Transverse colon (tissue), 4 donors: ENCODE results near the gene FUNDC2. TPM values are rescaled to one million over a fixed set of nuclear protein-coding genes. Genes with fewer than 3 reads are reported as not detected.

ENCODE experiments used
- DNase-seq: peaks from one replicate; pipeline ENCODE4 v3.0.0-alpha.2; 2019
- H3K27ac ChIP-seq, 4 donors: fragments of 200-600 bp; sonication (generic); 2 replicates each; pipeline ENCODE4 v1.5.1; 2016 to 2018; ENCODE audit warnings: inconsistent platforms in 4 of 4
- H3K27me3 ChIP-seq: fragments of 200-600 bp; sonication (generic); 2 replicates; pipeline ENCODE4 v1.5.1; 2017; ENCODE audit warnings: inconsistent platforms
- H3K36me3 ChIP-seq, 4 donors: fragments of 200-600 bp; sonication (generic); 2 replicates each; pipeline ENCODE4 v1.5.1; 2017 to 2019; ENCODE audit warnings: inconsistent platforms in 4 of 4
- H3K4me1 ChIP-seq, 4 donors: fragments of 200-600 bp; sonication (generic); 2 replicates each; pipeline ENCODE4 v1.5.1; 2017 to 2020; ENCODE audit warnings: inconsistent platforms in 4 of 4
- H3K4me3 ChIP-seq, 4 donors: fragments of 200-600 bp; sonication (generic); 1 replicate in 1 of 4; 2 replicates in 3 of 4; pipeline versions ENCODE4 v1.5.1 to v1.6.1; 2017 to 2019; ENCODE audit warnings: inconsistent platforms in 4 of 4
- H3K9me3 ChIP-seq, 2 donors: fragments of 200-600 bp; sonication (generic); 2 replicates each; pipeline ENCODE4 v1.5.1; 2017 to 2019; ENCODE audit warnings: inconsistent platforms in 2 of 2
- CTCF ChIP-seq, 5 experiments: fragments of 200-600 bp in 3 of 5; fragments of 450-650 bp in 2 of 5; sonication (generic) in 3 of 5; IDR thresholded peaks; 1 replicate in 2 of 5; 2 replicates in 3 of 5; pipeline ENCODE4 v1.5.1; 2016 to 2017; ENCODE audit warnings: antibody characterized with exemption in 5 of 5, inconsistent platforms in 3 of 5, mild to moderate bottlenecking in 2 of 5, moderate library complexity in 1 of 5
- EP300 ChIP-seq: sonication (generic); formaldehyde crosslinking; IDR thresholded peaks from one replicate; pipeline ENCODE4 v1.6.1; 2017; ENCODE audit warnings: antibody characterized with exemption, low read depth
- POLR2A ChIP-seq: fragments of 450-650 bp; IDR thresholded peaks from one replicate; pipeline ENCODE4 v1.6.1; 2016; ENCODE audit warnings: antibody characterized with exemption, mild to moderate bottlenecking, moderate library complexity
- POLR2AphosphoS5 ChIP-seq, 3 donors: sonication (generic); formaldehyde crosslinking; IDR thresholded peaks; one replicate each; pipeline ENCODE4 v1.6.1; 2016; ENCODE audit warnings: antibody characterized with exemption in 3 of 3
- WGBS, 2 donors: methylation state at CpG; one replicate each; pipeline ENCODE4 v1.1.5; 2018; ENCODE audit warnings: low coverage in 1 of 2; 5-methylcytosine and 5-hydroxymethylcytosine counted together
- in situ Hi-C, 4 donors: fragments of 200-750 bp; cut with MboI; loops; one replicate each; pipeline versions ENCODE4 v1.15.0 to v1.15.1; 2017; ENCODE audit warnings: low sequenced_read_pairs in 3 of 4, low pct_ligation_motif_present in 1 of 4, low pct_unique_long_range_greater_than_20kb in 1 of 4
- intact Hi-C: fragments of 100-400 bp; cut with DNase I; formaldehyde crosslinking; loops from one replicate; pipeline ENCODE4 v1.15.1; 2023; ENCODE audit warnings: low total_unique reads
- total RNA-seq, 4 donors: library from RNA; depleted of rRNA; stranded (reverse); fragments of >200 nt; gene quantifications; one replicate each; pipeline ENCODE4 v1.1.0, GENCODE V29; 2016

The FUNDC2 gene
- total RNA-seq, 4 donors from 2014 or later: 7.8 to 42.9 (median 32.9) TPM

DNA sequence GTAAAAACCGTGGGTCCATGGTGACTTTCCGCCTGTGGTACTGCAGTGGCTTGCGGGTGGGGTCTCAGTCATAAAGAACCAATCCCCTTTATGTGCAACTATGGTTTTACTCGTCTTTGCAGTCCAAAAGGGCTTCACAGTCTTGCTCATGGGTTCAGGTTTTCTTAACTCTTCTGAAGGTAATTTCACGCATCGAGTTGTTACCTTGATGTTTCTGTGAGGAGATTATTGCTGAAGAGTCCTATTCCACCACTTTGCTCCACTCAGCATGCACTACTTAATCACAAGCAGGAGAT is 45.6 kb upstream of the FUNDC2 start:
- Histone ChIP-seq H3K36me3 (no peaks in the 10 kb centered on the region), H3K9me3 (no peaks in the 10 kb centered on the region), H3K27me3 (no peaks in the 10 kb centered on the region), H3K4me3 (peak overlapping the region in 1 of 4 donors; percentile 41), H3K27ac (no peak overlapping the region), H3K4me1 (peaks cover 0 to 4% (median 0%) of the 10 kb centered on the region in 4 donors)
- 41% methylated on average over 6 of the region's 6 CpGs; no CpG with 5 or more reads in 1 of the 2 donors for WGBS, 2 donors
- intact Hi-C loops (no loop called here), in situ Hi-C loops (loop anchor here in 3 of 4 donors (10.0 to 25.0 kb wide), 2 partner anchors 84 to 106 kb away; no protein-coding TSS in a partner anchor)
- no peak for TF ChIP-seq POLR2AphosphoS5 (IDR thresholded peaks at IDR 0.05)
- DNase-seq: no peak

DNA sequence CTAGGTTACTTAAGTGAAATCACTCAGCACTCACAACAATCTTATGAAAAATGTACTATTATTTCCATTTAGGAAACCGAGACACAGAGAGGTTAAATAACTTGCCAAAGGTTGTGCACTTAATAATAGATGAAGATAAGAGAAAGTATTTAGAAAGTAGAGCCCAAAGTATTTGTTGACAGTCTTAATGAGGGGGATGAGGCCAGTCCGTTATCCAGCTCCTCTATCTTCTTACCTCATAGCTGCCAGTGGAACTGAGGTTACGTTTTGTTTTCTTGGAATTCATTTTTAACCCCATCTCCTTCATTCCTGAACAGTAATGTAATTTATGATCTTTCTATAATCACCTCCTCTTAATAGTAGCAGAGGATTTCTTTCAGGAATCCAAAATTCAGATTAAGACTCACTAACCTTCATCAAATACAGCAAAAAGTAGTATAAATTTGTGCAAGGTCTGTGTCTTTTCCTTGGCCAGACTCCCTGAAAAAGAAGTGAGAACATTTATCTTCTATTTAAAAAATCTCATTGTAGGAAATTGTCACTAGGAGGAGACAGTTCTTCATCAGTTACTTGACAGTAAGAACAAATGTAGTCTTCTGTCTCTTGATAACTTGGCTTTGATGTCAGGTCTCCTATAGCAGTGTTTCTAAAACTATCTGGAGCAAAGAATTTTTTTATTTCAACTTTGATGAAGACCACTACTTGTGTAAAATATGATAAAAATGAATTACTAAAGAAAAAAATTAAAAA is 39.6 kb upstream of the FUNDC2 start:
- H3K9me3 ChIP-seq: no peaks in the 10 kb centered on the region
- H3K4me3 ChIP-seq: no peak overlapping the region
- no peaks in the 10 kb centered on the region for H3K27me3 ChIP-seq
- TF ChIP-seq CTCF (IDR thresholded peaks at IDR 0.05): no peak
- no peak for TF ChIP-seq POLR2AphosphoS5 (IDR thresholded peaks at IDR 0.05)
- no peak for TF ChIP-seq POLR2A
- no peak for TF ChIP-seq EP300
- H3K4me1 ChIP-seq: no peaks in the 10 kb centered on the region
- WGBS, 2 donors: 42 to 56% methylated on average over 3 of the region's 3 CpGs
- in situ Hi-C loops: loop anchor here in 3 of 4 donors (10.0 to 25.0 kb wide), 2 partner anchors 78 to 100 kb away; no protein-coding TSS in a partner anchor
- DNase-seq: no peak
- no peak overlapping the region for H3K27ac ChIP-seq
- intact Hi-C loops: no loop called here
- no peaks in the 10 kb centered on the region for H3K36me3 ChIP-seq

DNA sequence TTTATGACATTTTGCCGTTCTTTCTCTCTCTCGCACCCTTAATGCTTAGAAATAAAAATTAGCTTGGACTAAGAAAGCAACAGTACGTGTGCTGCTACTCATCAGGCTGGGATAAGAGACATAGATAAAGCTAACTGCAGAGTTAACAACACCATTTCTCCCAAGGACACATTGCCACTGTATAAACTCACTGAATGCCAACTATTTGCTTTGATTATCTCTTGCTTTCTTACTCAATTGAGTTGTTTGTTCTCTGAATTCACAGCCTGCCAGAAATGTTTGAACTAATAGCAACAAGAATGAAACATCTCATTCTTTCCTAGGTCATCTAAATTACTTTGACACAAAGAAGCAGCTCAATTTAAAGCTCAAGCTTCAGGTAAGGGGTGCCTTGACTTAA is 38.7 kb upstream of the FUNDC2 start:
- in situ Hi-C loops: loop anchor here in 3 of 4 donors (10.0 to 25.0 kb wide), 2 partner anchors 77 to 99 kb away; no protein-coding TSS in a partner anchor
- H3K4me1 ChIP-seq: no peaks in the 10 kb centered on the region
- H3K9me3 ChIP-seq: no peaks in the 10 kb centered on the region
- 61 to 67% methylated on average over 2 to 3 of the region's 3 CpGs for WGBS, 2 donors
- intact Hi-C loops: no loop called here
- no peak for DNase-seq
- H3K36me3 ChIP-seq: no peaks in the 10 kb centered on the region
- TF ChIP-seq POLR2AphosphoS5 (IDR thresholded peaks at IDR 0.05) (no peak), POLR2A (no peak), EP300 (no peak), CTCF (IDR thresholded peaks at IDR 0.05) (no peak)
- no peak overlapping the region for H3K27ac ChIP-seq
- no peak overlapping the region for H3K4me3 ChIP-seq
- no peaks in the 10 kb centered on the region for H3K27me3 ChIP-seq

- no peak for DNase-seq
- in situ Hi-C loops: loop anchor here in 3 of 4 donors (10.0 to 25.0 kb wide), 2 partner anchors 76 to 99 kb away; no protein-coding TSS in a partner anchor
- Histone ChIP-seq H3K9me3 (no peaks in the 10 kb centered on the region), H3K27ac (no peak overlapping the region), H3K27me3 (no peaks in the 10 kb centered on the region), H3K36me3 (no peaks in the 10 kb centered on the region), H3K4me3 (no peak overlapping the region), H3K4me1 (no peaks in the 10 kb centered on the region)
- intact Hi-C loops: no loop called here
- TF ChIP-seq CTCF (IDR thresholded peaks at IDR 0.05): no peak
- no peak for TF ChIP-seq EP300
- no peak for TF ChIP-seq POLR2A
- TF ChIP-seq POLR2AphosphoS5 (IDR thresholded peaks at IDR 0.05): no peak
- WGBS, 2 donors: 66% methylated on average over 3 of the region's 3 CpGs; no CpG with 5 or more reads in 1 of the 2 donors
Measured at GRCh38 chrX:154988719-154989118, 37.9 kb upstream of the FUNDC2 start.
